Skeletal muscle cell (primary cell): ENCODE data around the gene NNMT.

Experiments used
- DNase-seq: peaks from one replicate; pipeline ENCODE4 v3.0.0-alpha.2; 2010; ENCODE audit warnings: low read depth
- H3K4me3 ChIP-seq: 2 replicates; pipeline ENCODE4 v1.5.1; 2011; ENCODE audit warnings: low read depth, mild to moderate bottlenecking, control low read depth, low read length, moderate library complexity

Gene NNMT

GRCh38 chr11:114280696-114281095 is 15.5 kb upstream of the NNMT start:
- no peak overlapping the region for H3K4me3 ChIP-seq
- peak; percentile 65 for DNase-seq

- H3K4me3 ChIP-seq: no peak overlapping the region
- no peak for DNase-seq
Measured at GRCh38 chr11:114281388-114281956, 14.7 kb upstream of the NNMT start.

- no peak overlapping the region for H3K4me3 ChIP-seq
- no peak for DNase-seq
Measured at GRCh38 chr11:114282488-114282887, 13.7 kb upstream of the NNMT start.

GRCh38 chr11:114283422-114283821 is 12.8 kb upstream of the NNMT start:
- DNase-seq: no peak

GRCh38 chr11:114284021-114284420 is 12.2 kb upstream of the NNMT start:
- H3K4me3 ChIP-seq: no peak overlapping the region

More at GRCh38 chr11:114283422-114283821, 12.8 kb upstream of the NNMT start:
- no peak overlapping the region for H3K4me3 ChIP-seq

GRCh38 chr11:114284914-114285313 is 11.3 kb upstream of the NNMT start:
- no peak overlapping the region for H3K4me3 ChIP-seq
- DNase-seq: no peak

More at GRCh38 chr11:114284021-114284420, 12.2 kb upstream of the NNMT start:
- no peak for DNase-seq

GRCh38 chr11:114285599-114285998 is 10.6 kb upstream of the NNMT start:
- DNase-seq: no peak
- H3K4me3 ChIP-seq: no peak overlapping the region

- DNase-seq: no peak
- no peak overlapping the region for H3K4me3 ChIP-seq
Measured at GRCh38 chr11:114286229-114286628, 10.0 kb upstream of the NNMT start.

GRCh38 chr11:114287154-114287553 is 9.0 kb upstream of the NNMT start:
- no peak for DNase-seq
- H3K4me3 ChIP-seq: no peak overlapping the region

- no peak overlapping the region for H3K4me3 ChIP-seq
- no peak for DNase-seq
Measured at GRCh38 chr11:114288136-114288535, 8.1 kb upstream of the NNMT start.

- DNase-seq: no peak
Measured at GRCh38 chr11:114289779-114290178, 6.4 kb upstream of the NNMT start.

GRCh38 chr11:114290503-114291235 is 5.5 kb upstream of the NNMT start:
- DNase-seq: no peak
- H3K4me3 ChIP-seq: no peak overlapping the region

More at GRCh38 chr11:114289779-114290178, 6.4 kb upstream of the NNMT start:
- no peak overlapping the region for H3K4me3 ChIP-seq

GRCh38 chr11:114291381-114291780 is 4.8 kb upstream of the NNMT start:
- H3K4me3 ChIP-seq: no peak overlapping the region
- DNase-seq: peak; percentile 73

- no peak overlapping the region for H3K4me3 ChIP-seq
- DNase-seq: peak; percentile 67
Measured at GRCh38 chr11:114291842-114292680, 4.1 kb upstream of the NNMT start.

GRCh38 chr11:114293201-114293711 is 2.9 kb upstream of the NNMT start:
- no peak for DNase-seq
- no peak overlapping the region for H3K4me3 ChIP-seq

- DNase-seq: no peak
Measured at GRCh38 chr11:114296605-114297372, 590 bp downstream of the NNMT start.

GRCh38 chr11:114297806-114298709 is 1.9 kb downstream of the NNMT start:
- no peak for DNase-seq
- peak overlapping the region; percentile 59 for H3K4me3 ChIP-seq

More at GRCh38 chr11:114296605-114297372, 590 bp downstream of the NNMT start:
- H3K4me3 ChIP-seq: peak overlapping the region; percentile 59

GRCh38 chr11:114298710-114299109 is 2.5 kb downstream of the NNMT start:
- no peak for DNase-seq
- H3K4me3 ChIP-seq: peak overlapping the region; percentile 59
